ENCODE results near the gene L3MBTL4.

DNA sequence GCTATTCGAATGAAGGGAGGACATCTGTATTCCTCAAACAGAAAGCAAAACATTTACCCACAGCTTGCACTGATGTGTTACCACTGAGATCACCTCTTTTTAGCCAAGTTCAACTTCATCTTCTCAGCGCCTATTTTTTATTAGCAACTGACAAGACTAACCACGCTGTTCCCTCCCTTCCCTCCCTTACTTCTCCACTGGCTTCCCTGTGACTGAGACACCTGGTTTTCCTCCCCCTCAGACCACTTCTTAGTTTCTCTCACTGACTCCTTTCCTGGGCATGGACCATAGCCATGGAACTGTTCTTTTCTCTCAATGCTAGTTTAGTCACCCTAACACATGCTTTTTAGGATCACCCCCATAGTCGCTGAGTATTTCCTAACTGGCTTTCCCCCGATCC lies 3.3 kb downstream of the L3MBTL4 start:
- TF ChIP-seq CTCF (IDR thresholded peaks at IDR 0.05) (no peak), POLR2A (IDR thresholded peaks at IDR 0.05) (no peak)

Data from adrenal gland (tissue), 5 donors.